NCI-H526 treated with DMSO at 0.1 percent for 48 hours (cell line): ENCODE results near the gene ABCA3.

Experiments
- DNase-seq: peaks from one replicate; lab custom pipeline; 2025; lab: John Stamatoyannopoulos, UW

Gene ABCA3

DNA sequence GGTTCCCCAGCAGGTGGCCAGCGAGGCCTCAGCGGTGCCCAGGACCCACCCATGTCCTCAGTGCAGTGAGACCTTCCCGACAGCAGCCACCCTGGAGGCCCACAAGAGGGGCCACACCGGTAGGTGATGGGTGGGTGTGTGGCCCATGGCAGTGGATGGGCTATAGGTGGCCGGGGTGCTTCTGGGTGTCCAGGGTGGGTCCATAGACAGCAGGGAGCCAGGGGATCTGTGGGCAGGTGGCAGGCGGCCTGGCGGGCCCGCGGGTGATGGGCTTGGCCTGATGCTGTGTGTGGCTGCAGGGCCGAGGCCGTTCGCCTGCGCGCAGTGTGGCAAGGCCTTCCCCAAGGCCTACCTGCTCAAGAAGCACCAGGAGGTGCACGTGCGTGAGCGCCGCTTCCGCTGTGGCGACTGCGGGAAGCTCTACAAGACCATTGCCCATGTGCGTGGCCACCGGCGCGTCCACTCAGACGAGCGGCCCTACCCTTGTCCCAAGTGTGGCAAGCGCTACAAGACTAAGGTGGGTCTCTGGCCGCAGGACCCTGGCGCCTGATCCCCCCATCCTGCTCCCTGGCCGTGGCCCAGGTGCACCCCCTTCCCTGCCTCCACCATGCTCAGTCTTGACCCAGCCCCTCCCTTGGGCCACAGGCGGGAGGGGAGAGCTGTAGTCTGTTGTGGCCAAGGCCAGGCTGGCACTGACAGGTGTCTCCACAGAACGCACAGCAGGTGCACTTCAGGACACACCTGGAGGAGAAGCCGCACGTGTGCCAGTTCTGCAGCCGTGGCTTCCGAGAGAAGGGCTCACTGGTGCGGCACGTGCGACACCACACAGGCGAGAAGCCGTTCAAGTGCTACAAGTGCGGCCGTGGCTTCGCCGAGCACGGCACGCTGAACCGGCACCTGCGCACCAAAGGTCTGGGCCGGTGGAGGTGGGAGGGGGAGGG is 106.4 kb downstream of the ABCA3 start:
- no peak for DNase-seq

DNA sequence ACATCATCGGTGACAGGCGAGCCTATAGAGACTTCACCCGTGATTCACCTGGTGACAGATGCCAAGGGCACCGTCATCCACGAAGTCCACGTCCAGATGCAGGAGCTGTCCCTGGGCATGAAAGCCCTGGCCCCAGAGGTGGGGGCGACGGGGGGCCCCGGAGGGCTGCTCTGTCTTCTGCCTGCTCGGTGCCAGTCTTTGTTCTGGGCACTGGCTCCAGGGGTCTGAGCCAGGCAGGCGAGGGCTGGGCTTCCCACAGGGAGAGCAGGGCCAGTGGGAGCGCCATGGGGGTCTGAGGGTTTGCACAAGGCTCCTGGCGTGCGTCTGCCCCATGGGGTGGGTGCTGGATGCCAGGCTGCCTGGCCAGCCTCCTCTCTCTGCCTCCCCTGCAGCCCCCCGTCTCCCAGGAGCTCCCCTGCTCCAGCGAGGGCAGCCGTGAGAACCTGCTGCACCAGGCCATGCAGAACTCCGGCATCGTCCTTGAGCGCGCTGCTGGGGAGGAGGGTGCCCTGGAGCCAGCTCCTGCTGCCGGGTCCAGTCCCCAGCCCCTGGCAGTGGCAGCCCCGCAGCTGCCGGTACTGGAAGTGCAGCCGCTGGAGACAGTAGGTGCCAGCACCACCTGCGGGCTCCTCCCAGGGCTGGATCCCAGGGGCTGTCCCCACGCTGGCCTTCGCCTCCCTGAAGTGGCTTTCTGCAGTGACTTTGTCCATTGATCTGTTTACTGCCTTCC is 107.3 kb downstream of the ABCA3 start:
- no peak for DNase-seq

DNA sequence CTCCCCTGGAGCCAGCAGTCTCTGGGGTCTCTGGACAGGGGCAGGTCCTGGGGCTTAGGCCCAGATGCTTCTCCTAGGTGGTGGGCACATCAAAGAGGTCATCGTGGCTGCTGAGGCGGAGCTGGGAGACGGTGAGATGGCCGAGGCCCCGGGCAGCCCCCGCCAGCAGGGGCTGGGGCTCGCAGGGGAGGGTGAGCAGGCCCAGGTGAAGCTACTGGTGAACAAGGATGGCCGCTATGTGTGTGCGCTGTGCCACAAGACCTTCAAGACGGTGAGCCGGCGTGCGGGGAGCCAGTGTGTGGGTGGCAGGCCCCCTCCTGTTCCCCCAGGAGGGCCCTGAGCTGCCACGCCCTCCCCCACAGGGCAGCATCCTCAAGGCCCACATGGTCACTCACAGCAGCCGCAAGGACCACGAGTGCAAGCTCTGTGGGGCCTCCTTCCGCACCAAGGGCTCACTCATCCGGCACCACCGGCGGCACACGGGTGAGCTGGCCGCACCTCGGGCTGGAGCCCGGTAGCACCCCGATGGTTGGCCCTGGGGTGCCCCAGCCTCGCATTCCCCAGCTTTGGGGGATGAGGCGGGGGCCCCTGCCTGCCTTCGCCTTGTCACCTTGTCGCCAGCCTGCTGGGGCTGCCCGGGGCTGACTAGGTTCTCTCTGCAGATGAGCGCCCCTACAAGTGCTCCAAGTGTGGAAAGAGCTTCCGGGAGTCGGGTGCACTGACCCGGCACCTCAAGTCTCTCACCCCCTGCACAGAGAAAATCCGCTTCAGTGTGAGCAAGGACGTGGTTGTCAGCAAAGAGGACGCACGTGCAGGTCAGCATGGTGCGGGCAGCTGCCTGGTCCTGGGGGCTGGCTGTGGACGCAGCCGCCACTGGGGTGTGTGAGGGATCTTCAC is 108.2 kb downstream of the ABCA3 start:
- DNase-seq: no peak

DNA sequence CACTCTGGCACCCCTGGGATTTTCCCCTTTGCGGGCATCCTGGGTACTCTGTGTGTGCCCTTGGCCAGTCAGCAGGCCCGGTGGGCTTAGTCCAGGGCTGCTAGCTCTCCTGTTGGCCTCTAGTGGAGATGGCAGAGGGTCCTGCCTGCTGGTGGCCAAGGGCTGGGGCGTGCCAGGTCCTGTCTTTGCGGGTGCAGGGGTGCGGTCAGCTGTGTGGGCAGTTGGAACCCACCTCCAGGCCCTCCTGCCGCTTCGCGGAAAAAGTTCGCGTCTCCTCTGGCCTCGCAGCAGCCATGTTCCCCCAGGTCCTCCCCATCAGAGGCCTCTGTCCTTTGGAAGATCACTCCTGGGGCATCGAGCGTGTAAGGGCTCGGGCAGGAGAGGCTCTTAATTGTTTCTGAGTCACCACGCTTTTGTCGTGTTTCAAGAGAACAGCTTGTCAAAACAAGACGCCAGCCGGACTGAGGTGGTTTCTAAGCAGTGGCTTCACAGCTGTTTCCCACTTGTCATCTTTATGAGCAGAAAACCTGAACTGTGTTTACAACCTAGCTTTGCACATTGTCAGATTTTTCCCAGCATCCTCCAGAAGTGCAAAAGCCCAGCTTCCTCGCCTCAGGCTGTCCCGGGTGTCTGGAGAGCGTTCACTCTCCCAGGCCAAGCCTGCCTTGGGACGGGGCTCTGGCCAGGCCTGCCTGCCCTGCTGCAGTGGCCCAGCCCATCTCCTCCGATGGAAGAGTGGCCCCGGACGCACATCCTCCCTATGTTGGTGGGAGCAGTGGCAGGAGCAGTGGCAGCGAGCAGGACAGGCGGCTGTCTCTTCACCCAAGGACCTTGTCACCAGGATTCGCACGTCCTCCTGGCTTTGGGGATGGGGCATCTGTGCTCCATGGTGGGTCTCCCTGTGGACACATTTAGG is 109.3 kb downstream of the ABCA3 start:
- DNase-seq: no peak

DNA sequence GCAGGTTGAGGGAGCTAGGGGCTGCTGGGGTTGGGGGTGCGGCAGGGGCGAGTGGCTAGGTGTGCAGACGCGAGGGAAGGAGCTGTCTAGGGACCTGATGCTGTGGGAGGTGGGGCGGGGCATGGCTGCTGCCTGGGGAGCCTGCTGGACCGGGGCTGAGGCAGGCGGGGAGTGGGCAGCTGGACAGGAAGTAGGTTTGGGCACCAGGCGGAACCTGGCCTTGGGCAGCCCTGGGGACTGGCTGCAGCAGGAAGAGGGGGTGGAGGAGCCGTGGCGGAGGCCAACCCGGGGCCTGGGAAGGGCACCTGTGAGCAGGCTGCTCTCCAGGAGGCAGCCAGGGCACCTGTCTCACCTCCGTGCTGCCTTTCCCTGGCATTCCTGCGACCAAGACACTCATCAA is 110.2 kb downstream of the ABCA3 start:
- no peak for DNase-seq

DNA sequence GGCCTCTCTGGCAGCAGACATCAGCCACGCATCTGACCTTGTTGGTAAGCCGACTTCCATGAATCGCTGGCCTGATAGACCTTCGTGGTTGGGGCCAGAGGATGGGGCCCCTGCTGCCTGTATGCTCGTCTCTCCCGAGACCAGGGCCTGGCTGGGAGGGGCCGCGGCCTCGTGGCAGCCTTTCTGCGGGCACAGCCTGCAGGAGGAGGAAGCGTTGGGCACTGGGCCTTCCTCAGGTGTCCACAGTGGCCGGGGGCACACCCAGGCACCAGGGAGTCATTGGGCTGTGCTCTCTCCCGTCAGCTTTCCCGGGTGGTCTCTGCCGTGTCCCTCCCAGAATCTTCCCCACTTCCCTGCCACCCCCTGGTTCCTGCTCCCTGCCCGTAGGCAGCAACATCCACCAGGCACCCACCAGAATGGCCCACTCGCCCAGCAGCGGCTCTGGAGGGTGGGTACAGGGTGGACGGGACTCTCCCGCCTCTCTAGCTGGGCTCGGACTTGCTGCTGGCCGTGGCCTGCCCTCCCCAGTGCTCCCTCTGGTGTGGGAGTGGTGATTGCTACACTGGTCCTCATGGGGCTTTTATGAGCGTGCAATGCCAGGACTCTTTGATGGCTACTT is 110.8 kb downstream of the ABCA3 start:
- no peak for DNase-seq

DNA sequence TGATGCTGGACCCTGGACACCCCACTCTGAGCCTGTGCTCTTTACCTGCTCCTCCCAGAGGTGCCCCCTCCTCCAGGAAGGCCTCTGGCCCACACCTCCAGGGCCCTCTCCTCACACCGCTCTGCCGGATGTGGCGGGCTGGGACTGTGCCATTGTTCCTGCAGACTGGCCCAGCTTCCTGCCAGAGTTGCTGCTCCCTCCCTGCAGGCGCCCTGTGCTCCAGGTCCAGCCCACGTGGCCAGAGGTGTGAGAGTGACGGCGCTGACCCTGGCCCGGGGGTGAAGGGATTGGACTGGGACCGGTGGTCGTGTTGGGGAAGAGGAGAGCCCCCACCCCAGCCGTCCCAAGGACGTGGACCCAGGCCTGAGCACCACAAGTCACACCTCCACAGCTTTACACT is 111.4 kb downstream of the ABCA3 start:
- DNase-seq: no peak

DNA sequence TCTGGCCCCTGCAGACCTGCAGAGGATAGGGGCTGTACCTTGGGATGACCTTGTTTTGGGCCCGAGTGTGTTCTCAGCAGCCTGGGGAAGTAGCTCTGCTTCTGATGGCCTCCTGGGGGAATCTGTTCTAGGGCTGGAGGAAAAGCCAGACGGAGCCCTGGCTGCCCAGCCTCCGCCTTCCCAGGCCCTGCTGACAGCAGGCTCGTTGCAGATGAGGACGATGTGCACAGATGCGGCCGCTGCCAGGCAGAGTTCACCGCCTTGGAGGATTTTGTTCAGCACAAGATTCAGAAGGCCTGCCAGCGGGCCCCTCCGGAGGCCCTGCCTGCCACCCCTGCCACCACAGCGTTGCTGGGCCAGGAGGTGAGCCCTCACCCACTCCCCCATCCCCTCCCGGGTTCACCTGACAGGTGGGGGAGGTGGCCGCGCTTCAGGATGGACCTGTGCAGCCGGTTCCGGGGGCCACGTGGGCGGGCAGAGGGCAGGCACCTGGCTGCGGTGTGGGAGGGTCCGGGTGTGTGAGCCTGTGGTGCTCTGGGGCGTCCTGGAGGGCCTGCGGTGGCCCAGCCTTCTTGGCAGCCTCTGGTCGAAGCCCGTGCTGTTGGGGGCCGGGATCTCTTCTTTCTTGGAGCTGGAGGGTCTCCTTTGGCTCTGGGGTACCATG is 112.2 kb downstream of the ABCA3 start:
- no peak for DNase-seq

DNA sequence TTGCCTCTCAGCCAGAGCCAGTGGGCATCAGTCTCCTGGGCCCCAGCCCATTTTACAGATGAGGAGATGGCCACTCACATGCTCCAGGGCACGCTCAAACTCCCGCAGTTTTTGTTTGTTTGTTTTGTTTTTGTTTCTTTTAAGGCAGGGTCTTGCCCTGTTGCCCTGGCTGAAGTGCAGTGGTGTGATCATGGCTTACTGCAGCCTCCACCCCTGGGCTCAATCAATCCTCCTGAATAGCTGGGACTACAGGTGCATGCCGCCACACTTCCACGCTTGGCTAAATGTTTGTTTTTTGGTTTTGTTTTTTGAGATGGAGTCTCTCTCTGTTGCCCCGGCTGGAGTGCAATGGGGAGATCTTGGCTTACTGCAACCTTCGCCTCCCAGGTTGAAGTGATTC is 113.6 kb downstream of the ABCA3 start:
- DNase-seq: no peak

DNA sequence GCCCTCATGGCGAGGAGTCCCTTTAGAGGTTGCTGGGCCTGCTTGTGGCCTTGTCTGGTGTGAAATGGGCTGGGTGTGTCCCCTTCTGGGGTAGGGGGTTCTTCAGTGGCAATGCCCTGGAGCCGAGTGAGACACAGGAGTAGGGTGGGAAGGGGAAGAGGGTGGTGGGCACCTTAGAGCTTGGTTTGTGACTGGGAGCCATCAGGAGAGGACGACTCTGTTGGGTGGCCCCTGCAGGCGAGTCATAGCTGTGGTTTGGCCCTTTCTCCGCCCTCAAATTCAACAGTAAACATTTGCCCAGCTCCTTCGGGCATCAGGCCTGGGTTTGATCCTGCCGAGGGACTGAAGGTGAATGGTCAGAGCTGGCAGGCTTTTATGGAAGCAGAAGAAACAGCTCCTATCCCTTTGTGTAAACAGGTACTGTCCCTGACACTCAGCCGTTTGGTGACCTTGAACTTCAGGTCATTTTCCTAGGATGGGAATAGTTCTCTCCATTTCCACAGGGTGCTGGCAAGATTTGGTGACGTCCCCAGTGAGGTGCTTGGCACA is 114.2 kb downstream of the ABCA3 start:
- DNase-seq: no peak
